K562 (cell line): Measurements from ENCODE around the gene UPP1. TPM values are rescaled to one million over a fixed set of nuclear protein-coding genes. Genes with fewer than 3 reads are reported as not detected.

Experiments
- ATAC-seq: fragments of 200-7000 bp; cut with Tn5 transposase; 3 replicates; pipeline ENCODE4 v1.9.1; 2020; ENCODE audit warnings: moderate library complexity
- BruUV-seq: library from RNA; stranded (reverse); fragments of 400-500 nt; replicated peaks from 2 replicates; lab custom pipeline; 2021; lab: Mats Ljungman, UMichigan
- CTCF ChIA-PET: fragments of 300-600 bp; formaldehyde crosslinking; extraction: SDS; loops from one replicate; lab custom pipeline; 2021; ENCODE audit warnings: low intra/inter-chr PET ratio; lab: Yijun Ruan, JAX
- POLR2A ChIA-PET: fragments of 300-600, 350-650 bp; sonication (Branson Sonifier 250); formaldehyde crosslinking; extraction: SDS; loops from one replicate; lab custom pipeline; 2021; ENCODE audit warnings: antibody characterized with exemption, inconsistent platforms; lab: Yijun Ruan, JAX
- DNase-seq, 4 experiments: peaks; one replicate each; pipeline versions ENCODE4 v3.0.0 to v3.0.0-alpha.2; 2011 to 2018; ENCODE audit warnings: low spot score in 3 of 4, mixed read lengths in 3 of 4; ENCODE audit errors: extremely low read depth in 1 of 4
- FAIRE-seq: peaks from 2 replicates; lab custom pipeline; 2011; peaks lifted over from hg19 to GRCh38; lab: Jason Lieb, UNC
- H2AFZ ChIP-seq: 2 replicates; pipeline ENCODE4 v1.6.0; 2011; ENCODE audit warnings: low read depth, low read length, control low read depth, inconsistent platforms
- H3K27ac ChIP-seq: fragments of 200-600 bp; 3 replicates; pipeline ENCODE4 v1.8.0; 2011; ENCODE audit warnings: low read depth, mild to moderate bottlenecking, control low read depth, inconsistent platforms, low read length, moderate library complexity, mixed read lengths; ENCODE audit errors: extremely low read depth
- H3K27me3 ChIP-seq, 2 experiments: fragments of 300-600 bp in 1 of 2; 2 replicates in 1 of 2; 3 replicates in 1 of 2; pipeline versions ENCODE4 v1.6.0 to v1.8.0; 2011; ENCODE audit warnings: inconsistent platforms in 2 of 2, low read length in 2 of 2, mild to moderate bottlenecking in 1 of 2, mixed read lengths in 1 of 2, moderate library complexity in 1 of 2; ENCODE audit not compliant: control insufficient read depth in 2 of 2, insufficient read depth in 2 of 2
- H3K36me3 ChIP-seq: fragments of 300-600 bp; 3 replicates; pipeline ENCODE4 v1.8.0; 2011; ENCODE audit warnings: mild to moderate bottlenecking, low read length, inconsistent platforms; ENCODE audit not compliant: control insufficient read depth, insufficient read depth
- H3K4me1 ChIP-seq, 2 experiments: fragments of 200-600 bp in 1 of 2; replicated peaks in 1 of 2; 2 replicates in 1 of 2; 3 replicates in 1 of 2; pipeline versions ENCODE4 v1.5.1 to v1.8.0; 2011; ENCODE audit warnings: inconsistent platforms in 2 of 2, low read length in 2 of 2, mild to moderate bottlenecking in 1 of 2, mixed read lengths in 1 of 2, moderate library complexity in 1 of 2; ENCODE audit not compliant: control insufficient read depth in 2 of 2, insufficient read depth in 2 of 2
- H3K4me2 ChIP-seq: 2 replicates; pipeline ENCODE4 v1.6.1; 2011; ENCODE audit warnings: low read length, control low read depth, inconsistent platforms, mixed read lengths; ENCODE audit not compliant: insufficient read depth
- H3K4me3 ChIP-seq: fragments of 200-600 bp; sonication (generic), shearing (Covaris generic); 2 replicates; pipeline ENCODE4 v1.5.1; 2016; ENCODE audit warnings: control low read depth, inconsistent platforms
- H3K79me2 ChIP-seq: fragments of 200-600 bp; 3 replicates; pipeline ENCODE4 v1.8.0; 2011; ENCODE audit warnings: low read length, inconsistent platforms; ENCODE audit not compliant: control insufficient read depth, insufficient read depth
- H3K9ac ChIP-seq, 2 experiments: 2 replicates each; pipeline versions ENCODE4 v1.6.0 to v1.6.1; 2011; ENCODE audit warnings: low read depth in 2 of 2, low read length in 2 of 2, control low read depth in 1 of 2, inconsistent platforms in 1 of 2, mild to moderate bottlenecking in 1 of 2, mixed read lengths in 1 of 2; ENCODE audit not compliant: insufficient read depth in 1 of 2
- H3K9me1 ChIP-seq: one replicate; pipeline ENCODE4 v1.6.0; 2011; ENCODE audit warnings: inconsistent platforms, mild to moderate bottlenecking, low read length, moderate library complexity; ENCODE audit not compliant: control insufficient read depth, insufficient read depth
- H3K9me3 ChIP-seq: replicated peaks from 2 replicates; pipeline ENCODE4 v1.5.1; 2011; ENCODE audit warnings: low read depth, low read length, inconsistent platforms; ENCODE audit not compliant: control insufficient read depth, insufficient read depth
- H4K20me1 ChIP-seq: replicated peaks from 2 replicates; pipeline ENCODE4 v1.6.1; 2011; ENCODE audit warnings: low read length, inconsistent platforms, mixed read lengths; ENCODE audit not compliant: control insufficient read depth, insufficient read depth
- BDP1 ChIP-seq: IDR thresholded peaks from 3 replicates; pipeline ENCODE4 v1.6.1; 2011; ENCODE audit not compliant: insufficient read length, insufficient read depth
- JUNB ChIP-seq: fragments of 450-650 bp; formaldehyde crosslinking; conservative IDR thresholded peaks from 2 replicates; pipeline ENCODE4 v1.4.0; 2020; ENCODE audit warnings: mild to moderate bottlenecking
- POLR2A ChIP-seq: fragments of 450-650 bp; conservative IDR thresholded peaks from 2 replicates; pipeline ENCODE4 v1.6.1; 2016
- POLR2AphosphoS2 ChIP-seq: IDR thresholded peaks from 2 replicates; pipeline ENCODE4 v1.6.1; 2012; ENCODE audit warnings: low read length, improper control_type of control experiment
- SRSF7 ChIP-seq: fragments of 200-400 bp; formaldehyde crosslinking; optimal IDR thresholded peaks from 2 replicates; pipeline ENCODE3; 2017; ENCODE audit warnings: mild to moderate bottlenecking, low read depth, low read length
- ZBTB7A ChIP-seq: IDR thresholded peaks from 2 replicates; pipeline ENCODE4 v1.6.1; 2011; ENCODE audit warnings: low read depth, mild to moderate bottlenecking, low read length, moderate library complexity, borderline replicate concordance; ENCODE audit not compliant: control insufficient read depth
- ZEB2 ChIP-seq: fragments of 450-650 bp; IDR thresholded peaks from 2 replicates; pipeline ENCODE4 v1.6.1; 2016
- ZNF707 ChIP-seq: fragments of 250-450 bp; sonication (Bioruptor Pico); conservative IDR thresholded peaks from 2 replicates; pipeline ENCODE4 v1.8.0; 2022; ENCODE audit warnings: inconsistent platforms, mild to moderate bottlenecking, moderate library complexity
- WGBS: fragments of 100-300 bp; shearing (Covaris generic); methylation state at CpG from one replicate; pipeline ENCODE4 v1.1.6; 2016; ENCODE audit warnings: low coverage, mixed read lengths; ENCODE audit not compliant: insufficient coverage; ENCODE audit errors: missing lambda C conversion rate; 5-methylcytosine and 5-hydroxymethylcytosine counted together
- in situ Hi-C: fragments of 300-500 bp; cut with MboI; formaldehyde crosslinking; loops from 4 replicates; pipeline ENCODE4 v1.15.0; 2018; ENCODE audit warnings: inconsistent platforms, mixed read lengths
- intact Hi-C: fragments of 100-400 bp; cut with micrococcal nuclease; formaldehyde crosslinking; loops from 2 replicates; pipeline ENCODE4 v1.14.2; 2022
- polyA plus RNA-seq, 8 experiments: library from polyadenylated mRNA; depleted of rRNA in 4 of 8; stranded (reverse) in 5 of 8; unstranded in 3 of 8; fragments of >200 nt; fragmentation: Nextera tagmentation in 2 of 8; fragmentation: Illumina TruSeq in 1 of 8; extraction: Ambion mirVana in 2 of 8; extraction: Trizol in 1 of 8; gene quantifications; 2 replicates each; pipeline versions ENCODE4 v1.2.1 to v1.2.3, GENCODE V29; 2011 to 2014; ENCODE audit warnings: inconsistent platforms in 1 of 8, missing spikeins in 1 of 8
- total RNA-seq, 7 experiments: library from RNA; depleted of rRNA in 6 of 7; stranded (reverse); fragments of >200 nt in 6 of 7; fragmentation: Illumina TruSeq in 2 of 7; extraction: Trizol in 2 of 7; gene quantifications; 2 replicates each; pipeline versions ENCODE4 v1.2.1 to v1.2.3, GENCODE V29; 2011 to 2021; ENCODE audit warnings: low replicate concordance in 1 of 7
- TF ChIP-seq, protein P1 (sequence below): fragments of 450-650 bp; IDR thresholded peaks from 2 replicates; pipeline ENCODE4 v1.6.1; 2016; ENCODE audit warnings: borderline replicate concordance
- TF ChIP-seq, protein P2 (sequence below): fragments of 250-450 bp; sonication (Bioruptor Pico); IDR thresholded peaks from 2 replicates; pipeline ENCODE4 v1.6.1; 2021; ENCODE audit warnings: mild to moderate bottlenecking

UPP1 gene
- total and polyA plus RNA-seq, 9 of the 15 experiments (the other 6 are each of a cell fraction or from before 2014, with no cell fraction given): 0.38 to 2.4 (median 0.61) TPM

DNA sequence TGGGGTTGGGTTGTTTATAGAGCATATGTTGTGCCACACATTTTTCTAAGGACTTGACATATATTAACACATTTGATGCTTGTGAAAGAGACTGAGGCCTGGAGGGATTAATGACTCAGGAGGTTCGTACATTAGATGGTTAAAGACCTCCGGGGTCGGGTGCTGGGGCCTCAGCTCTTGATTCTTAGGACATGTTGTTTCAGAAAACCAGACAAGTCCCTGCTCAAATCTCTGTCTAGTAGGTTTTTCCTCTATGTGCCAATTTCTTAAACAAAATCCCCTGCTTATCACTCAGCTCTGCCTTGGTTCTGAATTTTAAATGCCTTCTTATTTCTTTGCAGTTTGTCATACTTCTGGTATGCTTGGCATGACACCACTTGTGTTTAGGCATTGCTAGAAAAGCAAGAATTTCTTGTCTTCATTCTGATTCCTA lies 5.8 kb downstream of the UPP1 start:
- H3K27ac ChIP-seq: no peak overlapping the region

DNA sequence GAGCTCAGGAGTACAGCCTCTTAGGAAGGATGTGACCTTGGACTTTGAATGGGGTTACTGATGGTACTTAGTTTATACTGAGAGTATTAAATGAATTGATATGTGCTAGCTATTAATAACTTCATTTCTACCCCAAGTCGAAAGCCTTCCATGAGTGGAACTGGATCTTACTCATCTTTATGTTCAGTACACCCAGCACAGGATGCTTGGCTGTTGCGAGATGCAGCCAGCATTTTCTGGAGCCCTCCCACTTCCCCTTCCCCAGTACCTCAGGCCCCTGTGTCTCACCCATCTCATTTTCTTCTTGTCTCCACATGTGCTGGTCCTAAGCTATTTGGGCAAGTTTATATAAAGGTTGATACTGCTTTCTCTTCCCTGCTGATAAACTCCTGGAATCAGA lies 7.2 kb downstream of the UPP1 start:
- Histone ChIP-seq H3K27me3 (peaks cover 10 to 18% of the 10 kb centered on the region in 2 experiments; a peak in 3 of 5 replicates), H3K9ac (no peak overlapping the region), H3K79me2 (no peaks in the 10 kb centered on the region), H3K36me3 (no peaks in the 10 kb centered on the region), H2AFZ (no peak overlapping the region), H3K4me1 (no peaks in the 10 kb centered on the region), H3K9me3 (no peaks in the 10 kb centered on the region), H3K4me2 (no peak overlapping the region), H3K9me1 (no peaks in the 10 kb centered on the region), H3K27ac (no peak overlapping the region), H3K4me3 (no peak overlapping the region), H4K20me1 (0 out of 2 replicates have a peak, but pooled peaks cover 2% of the 10 kb centered on the region)
- CTCF ChIA-PET: interaction anchor here (0.6 kb wide), 1 partner anchor 32 kb away, joined by 3 read pairs; no protein-coding TSS in a partner anchor
- TF ChIP-seq ZBTB7A: no peak
- no peak for TF ChIP-seq JUNB (CRISPR knock-in tag)
- TF ChIP-seq, protein P1, sequence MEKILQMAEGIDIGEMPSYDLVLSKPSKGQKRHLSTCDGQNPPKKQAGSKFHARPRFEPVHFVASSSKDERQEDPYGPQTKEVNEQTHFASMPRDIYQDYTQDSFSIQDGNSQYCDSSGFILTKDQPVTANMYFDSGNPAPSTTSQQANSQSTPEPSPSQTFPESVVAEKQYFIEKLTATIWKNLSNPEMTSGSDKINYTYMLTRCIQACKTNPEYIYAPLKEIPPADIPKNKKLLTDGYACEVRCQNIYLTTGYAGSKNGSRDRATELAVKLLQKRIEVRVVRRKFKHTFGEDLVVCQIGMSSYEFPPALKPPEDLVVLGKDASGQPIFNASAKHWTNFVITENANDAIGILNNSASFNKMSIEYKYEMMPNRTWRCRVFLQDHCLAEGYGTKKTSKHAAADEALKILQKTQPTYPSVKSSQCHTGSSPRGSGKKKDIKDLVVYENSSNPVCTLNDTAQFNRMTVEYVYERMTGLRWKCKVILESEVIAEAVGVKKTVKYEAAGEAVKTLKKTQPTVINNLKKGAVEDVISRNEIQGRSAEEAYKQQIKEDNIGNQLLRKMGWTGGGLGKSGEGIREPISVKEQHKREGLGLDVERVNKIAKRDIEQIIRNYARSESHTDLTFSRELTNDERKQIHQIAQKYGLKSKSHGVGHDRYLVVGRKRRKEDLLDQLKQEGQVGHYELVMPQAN: no peak
- TF ChIP-seq ZNF707 (CRISPR knock-in tag): no peak
- TF ChIP-seq ZEB2: no peak
- intact Hi-C loops: no loop called here
- in situ Hi-C loops: no loop called here
- 0% methylated on average over 2 of the region's 2 CpGs for WGBS
- no peak for DNase-seq
- POLR2A ChIA-PET: interaction anchor here (1.1 kb wide), 1 partner anchor 8 kb away, joined by 4 read pairs; no protein-coding TSS in a partner anchor
- BruUV-seq: no TSS peak
- no peak for FAIRE-seq
- no peak for ATAC-seq

More for the DNA sequence above, 5.8 kb downstream of the UPP1 start:
- no peaks in the 10 kb centered on the region for H3K36me3 ChIP-seq
- WGBS: 3% methylated on average over 3 of the region's 3 CpGs
- H3K79me2 ChIP-seq: no peaks in the 10 kb centered on the region
- no peak for FAIRE-seq
- H3K4me3 ChIP-seq: no peak overlapping the region
- no peak for ATAC-seq
- no peak for DNase-seq
- intact Hi-C loops (no loop called here), in situ Hi-C loops (no loop called here)
- POLR2A ChIA-PET: interaction anchor here (1.1 kb wide), 1 partner anchor 10 kb away, joined by 4 read pairs; no protein-coding TSS in a partner anchor
- no TSS peak for BruUV-seq
- CTCF ChIA-PET: no interaction called here
- H3K9ac ChIP-seq: no peak overlapping the region
- H3K4me2 ChIP-seq: no peak overlapping the region
- H2AFZ ChIP-seq: no peak overlapping the region
- H3K4me1 ChIP-seq: peaks cover 0 to 4% of the 10 kb centered on the region in 2 experiments; a peak in 2 of 5 replicates
- H3K9me3 ChIP-seq: no peaks in the 10 kb centered on the region
- 0 out of 2 replicates have a peak, but pooled peaks cover 2% of the 10 kb centered on the region for H4K20me1 ChIP-seq
- TF ChIP-seq, protein P2, sequence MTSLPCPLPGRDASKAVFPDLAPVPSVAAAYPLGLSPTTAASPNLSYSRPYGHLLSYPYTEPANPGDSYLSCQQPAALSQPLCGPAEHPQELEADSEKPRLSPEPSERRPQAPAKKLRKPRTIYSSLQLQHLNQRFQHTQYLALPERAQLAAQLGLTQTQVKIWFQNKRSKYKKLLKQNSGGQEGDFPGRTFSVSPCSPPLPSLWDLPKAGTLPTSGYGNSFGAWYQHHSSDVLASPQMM (CRISPR knock-in tag): no peak
- no peak for TF ChIP-seq SRSF7
- no peak for TF ChIP-seq BDP1
- no peak for TF ChIP-seq POLR2AphosphoS2
- no peak for TF ChIP-seq POLR2A
- H3K9me1 ChIP-seq: no peaks in the 10 kb centered on the region
- peaks cover 18 to 26% of the 10 kb centered on the region in 2 experiments; a peak in 4 of 5 replicates for H3K27me3 ChIP-seq
